Measurements from ENCODE around the gene EXOG.

The EXOG gene

GRCh38 chr3:38473229-38473628 lies 22.9 kb upstream of the EXOG start:
- DNase-seq (ENCODE audit: low read depth): no peak

GRCh38 chr3:38474928-38475605 lies 21.1 kb upstream of the EXOG start:
- no peak for DNase-seq (ENCODE audit: low read depth)

- DNase-seq (ENCODE audit: low read depth): no peak
Measured at GRCh38 chr3:38475716-38476115, 20.4 kb upstream of the EXOG start.

- DNase-seq (ENCODE audit: low read depth): no peak
Measured at GRCh38 chr3:38476157-38476756, 19.9 kb upstream of the EXOG start.

GRCh38 chr3:38477057-38477820 lies 18.9 kb upstream of the EXOG start:
- no peak for DNase-seq (ENCODE audit: low read depth)

GRCh38 chr3:38477839-38478450 lies 18.2 kb upstream of the EXOG start:
- DNase-seq (ENCODE audit: low read depth): no peak

- DNase-seq (ENCODE audit: low read depth): no peak
Measured at GRCh38 chr3:38478901-38479300, 17.2 kb upstream of the EXOG start.

- DNase-seq (ENCODE audit: low read depth): peak; percentile 67
Measured at GRCh38 chr3:38479431-38480092, 16.6 kb upstream of the EXOG start.

GRCh38 chr3:38480093-38480445 lies 16.1 kb upstream of the EXOG start:
- DNase-seq (ENCODE audit: low read depth): no peak

GRCh38 chr3:38480930-38481329 lies 15.2 kb upstream of the EXOG start:
- no peak for DNase-seq (ENCODE audit: low read depth)

- DNase-seq (ENCODE audit: low read depth): no peak
Measured at GRCh38 chr3:38482951-38483350, 13.2 kb upstream of the EXOG start.

- DNase-seq (ENCODE audit: low read depth): no peak
Measured at GRCh38 chr3:38487323-38487722, 8.8 kb upstream of the EXOG start.

- DNase-seq (ENCODE audit: low read depth): no peak
Measured at GRCh38 chr3:38488949-38489348, 7.2 kb upstream of the EXOG start.

GRCh38 chr3:38489766-38490165 lies 6.4 kb upstream of the EXOG start:
- DNase-seq (ENCODE audit: low read depth): peak; percentile 19

GRCh38 chr3:38490281-38491030 lies 5.7 kb upstream of the EXOG start:
- DNase-seq (ENCODE audit: low read depth): peak; percentile 25

- peak; percentile 16 for DNase-seq (ENCODE audit: low read depth)
Measured at GRCh38 chr3:38491215-38491614, 4.9 kb upstream of the EXOG start.

- peak; percentile 73 for DNase-seq (ENCODE audit: low read depth)
Measured at GRCh38 chr3:38493031-38493430, 3.1 kb upstream of the EXOG start.

- peak; percentile 17 for DNase-seq (ENCODE audit: low read depth)
Measured at GRCh38 chr3:38497031-38497430, 891 bp downstream of the EXOG start.

- DNase-seq (ENCODE audit: low read depth): no peak
Measured at GRCh38 chr3:38500688-38501417, 4.7 kb downstream of the EXOG start.

- DNase-seq (ENCODE audit: low read depth): no peak
Measured at GRCh38 chr3:38507120-38507519, 11.0 kb downstream of the EXOG start.

- no peak for DNase-seq (ENCODE audit: low read depth)
Measured at GRCh38 chr3:38509732-38510131, 13.6 kb downstream of the EXOG start.
